Germinal center (tissue), 1 donor: Measurements from ENCODE around the gene ANKS3.

ENCODE experiments used
- DNase-seq: peaks from one replicate; pipeline ENCODE4 v3.0.0; 2012; ENCODE audit warnings: mixed read lengths, low spot score

The ANKS3 gene

GRCh38 chr16:4666537-4667202 lies 67.4 kb downstream of the ANKS3 start:
- no peak for DNase-seq

DNA sequence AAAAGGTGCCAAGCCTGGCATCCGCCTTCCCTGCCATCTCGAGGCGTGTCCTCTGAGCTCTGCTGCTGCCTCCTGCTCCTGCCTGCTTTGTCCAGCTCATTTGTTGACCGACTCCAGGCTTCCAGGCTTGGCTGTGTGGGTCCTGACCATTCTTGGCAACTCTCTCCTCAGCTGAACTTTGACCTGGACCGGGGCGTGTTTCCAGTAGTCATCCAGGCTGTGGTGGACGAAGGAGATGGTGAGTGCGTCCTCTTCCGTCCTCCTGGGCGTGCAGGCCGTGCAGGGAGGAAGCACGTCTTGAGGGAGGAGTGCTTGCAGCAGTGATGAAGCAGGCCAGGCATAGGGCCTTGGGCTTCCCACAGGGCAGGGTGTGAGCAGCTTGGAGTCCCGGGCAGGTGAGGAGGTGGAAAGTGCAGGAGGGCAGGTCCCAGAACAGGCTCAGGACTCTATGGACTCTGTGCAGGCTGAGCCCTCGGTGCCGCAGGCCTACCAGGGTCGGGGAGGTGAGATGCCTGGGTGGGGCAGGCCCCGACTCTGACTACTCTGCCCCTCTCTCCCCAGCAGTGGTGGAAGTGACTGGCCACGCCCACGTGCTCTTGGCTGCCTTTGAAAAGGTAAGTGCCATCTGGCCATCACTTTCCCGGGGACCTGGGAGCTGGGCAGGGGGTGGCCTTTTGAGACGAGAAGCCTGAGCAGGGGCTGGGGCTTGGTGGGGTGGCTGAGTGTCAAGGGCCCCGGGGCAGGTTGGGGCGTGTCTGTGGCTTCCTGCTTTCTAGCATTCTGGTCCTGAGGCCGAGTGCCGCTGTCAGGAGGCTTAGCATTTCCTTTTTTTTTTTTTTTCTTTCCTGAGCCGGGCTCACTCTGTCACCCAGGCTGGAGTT lies 69.3 kb downstream of the ANKS3 start:
- no peak for DNase-seq

GRCh38 chr16:4663777-4664465 lies 70.2 kb downstream of the ANKS3 start:
- no peak for DNase-seq

DNA sequence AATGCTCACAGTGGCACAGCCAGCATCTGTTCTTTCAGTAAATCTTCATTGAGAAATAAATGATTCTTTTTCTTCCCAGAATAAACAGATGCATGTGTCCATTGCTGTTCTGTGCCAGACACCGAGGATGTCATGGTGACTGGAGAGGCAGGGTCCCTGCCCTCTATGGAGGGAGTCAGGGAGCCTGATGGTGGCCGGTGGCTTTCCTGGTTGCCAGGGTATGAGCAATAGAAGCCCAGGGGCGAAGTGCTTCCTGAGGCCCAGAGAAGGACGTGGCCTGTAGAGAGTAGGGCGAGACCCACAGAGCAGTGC lies 70.7 kb downstream of the ANKS3 start:
- DNase-seq, result no peak

GRCh38 chr16:4661661-4662060 lies 72.4 kb downstream of the ANKS3 start:
- no peak for DNase-seq

- no peak for DNase-seq
Measured at GRCh38 chr16:4660454-4661007, 73.5 kb downstream of the ANKS3 start.

- DNase-seq, result no peak
Measured at GRCh38 chr16:4659363-4660353, 74.4 kb downstream of the ANKS3 start.

- no peak for DNase-seq
Measured at GRCh38 chr16:4656695-4657686, 77.1 kb downstream of the ANKS3 start.

- no peak for DNase-seq
Measured at GRCh38 chr16:4656221-4656620, 77.8 kb downstream of the ANKS3 start.

DNA sequence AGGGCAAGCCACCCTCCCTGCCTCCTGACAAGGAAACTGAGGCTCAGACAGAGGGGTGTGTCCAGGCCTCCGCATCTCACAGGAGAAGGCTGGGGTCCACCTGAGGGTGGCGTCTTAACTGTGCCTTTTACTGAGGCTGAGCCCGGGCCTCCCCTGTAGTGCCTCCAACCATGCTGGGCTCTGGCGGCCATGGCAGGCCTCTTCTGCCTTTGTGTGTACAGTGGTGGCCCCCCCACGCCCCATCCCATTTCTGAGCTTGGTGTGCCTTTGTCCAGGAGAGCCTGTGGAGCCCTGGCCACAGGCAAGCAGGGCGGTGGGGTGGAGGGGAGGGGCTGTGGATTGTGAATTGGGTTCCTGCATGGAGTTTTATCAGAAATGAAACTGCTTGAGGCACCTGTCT lies 78.3 kb downstream of the ANKS3 start:
- DNase-seq, result no peak

- DNase-seq, result no peak
Measured at GRCh38 chr16:4654964-4655590, 79.0 kb downstream of the ANKS3 start.

- DNase-seq, result no peak
Measured at GRCh38 chr16:4654011-4654963, 79.8 kb downstream of the ANKS3 start.

- no peak for DNase-seq
Measured at GRCh38 chr16:4652561-4652960, 81.5 kb downstream of the ANKS3 start.

DNA sequence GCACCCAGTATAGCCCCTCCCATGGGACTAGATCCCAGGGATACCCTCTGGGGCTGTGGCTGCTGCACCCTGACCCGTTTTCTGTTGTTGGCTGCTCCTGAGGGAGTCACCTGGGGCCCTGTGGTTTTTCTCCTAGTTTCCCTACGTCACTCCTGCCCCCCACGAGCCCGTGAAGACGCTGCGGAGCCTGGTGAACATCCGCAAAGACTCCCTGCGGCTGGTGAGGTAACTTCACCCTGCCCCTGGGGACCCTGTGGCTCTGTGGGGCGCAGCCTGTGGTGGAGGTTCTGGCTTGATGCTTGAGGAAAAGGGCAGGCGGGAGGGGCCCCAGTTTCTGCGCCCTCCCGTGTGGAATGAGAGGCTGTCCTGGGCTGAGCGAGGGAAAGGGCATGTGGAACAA lies 82.2 kb downstream of the ANKS3 start:
- peak; percentile 72 for DNase-seq

GRCh38 chr16:4650443-4651074 lies 83.5 kb downstream of the ANKS3 start:
- DNase-seq, result peak; percentile 79

- DNase-seq, result no peak
Measured at GRCh38 chr16:4649744-4650442, 84.2 kb downstream of the ANKS3 start.

GRCh38 chr16:4648917-4649316 lies 85.2 kb downstream of the ANKS3 start:
- no peak for DNase-seq

GRCh38 chr16:4647644-4647980 lies 86.5 kb downstream of the ANKS3 start:
- DNase-seq, result no peak
